ENCODE results near the gene IL1RL2. TPM values are rescaled to one million over a fixed set of nuclear protein-coding genes. Genes with fewer than 3 reads are reported as not detected.

IL1RL2 gene
- total and polyA plus RNA-seq, 4 donors, result 0.98 to 2.0 (median 1.3) TPM

DNA sequence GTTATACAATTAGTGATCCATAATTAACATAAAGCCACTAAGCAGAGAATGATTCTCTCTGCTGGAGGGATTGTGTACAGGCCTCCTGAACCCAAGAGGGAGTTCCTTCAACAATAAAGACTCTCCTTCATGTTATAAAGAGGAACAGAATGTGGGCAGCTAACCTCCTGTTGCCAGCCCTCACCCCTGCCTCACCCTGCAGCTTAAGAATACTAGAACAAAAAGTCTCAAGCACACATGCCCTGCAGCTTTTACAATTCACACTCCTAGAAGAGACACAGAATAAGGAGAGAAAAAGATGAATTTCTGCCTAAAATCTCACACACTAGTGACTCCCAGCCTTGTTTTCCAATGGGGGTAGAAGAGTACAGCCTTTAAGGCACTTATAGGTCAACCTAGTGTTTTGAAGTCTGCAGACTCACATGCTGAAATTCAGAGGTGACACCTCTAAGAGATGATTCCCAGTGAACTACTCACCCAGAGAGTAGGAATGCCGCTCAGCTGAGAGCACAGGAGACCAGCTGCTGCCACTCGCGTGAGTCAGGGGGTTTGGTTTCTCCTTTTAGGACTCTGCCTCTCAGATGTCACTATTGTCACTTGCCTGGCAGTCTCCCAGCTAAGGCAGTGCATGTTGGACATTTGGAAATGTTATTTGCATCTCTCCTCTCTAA is 92.0 kb downstream of the IL1RL2 start:
- Histone ChIP-seq H3K36me3 (ENCODE audit: control insufficient read depth in 4 of 4, insufficient read depth in 3 of 4, low read depth in 1 of 4, low read length in 3 of 4) (no peaks in the 10 kb centered on the region), H3K27ac (ENCODE audit: low read depth in 1 of 2, low read length in 2 of 2) (no peak overlapping the region), H3K9ac (ENCODE audit: low read depth in 1 of 2, low read length in 2 of 2) (no peak overlapping the region), H3K4me3 (ENCODE audit: low read depth in 1 of 3, low read length in 3 of 3) (no peak overlapping the region), H3K27me3 (ENCODE audit: control insufficient read depth in 4 of 4, insufficient read depth in 4 of 4, low read length in 3 of 4) (no peaks in the 10 kb centered on the region), H3K4me1 (ENCODE audit: control insufficient read depth in 4 of 4, insufficient read depth in 4 of 4, low read length in 3 of 4) (no peaks in the 10 kb centered on the region), H3K9me3 (ENCODE audit: control insufficient read depth in 4 of 4, low read length in 3 of 4) (peaks cover 1 to 8% (median 5%) of the 10 kb centered on the region in 4 donors)
- DNase-seq (ENCODE audit: low spot score), result no peak
- TF ChIP-seq MAX (IDR thresholded peaks at IDR 0.05) (no peak), JUND (IDR thresholded peaks at IDR 0.05) (no peak), HNF4G (IDR thresholded peaks at IDR 0.05) (no peak), RAD21 (IDR thresholded peaks at IDR 0.05) (no peak), GABPA (IDR thresholded peaks at IDR 0.05 in 1 of 2, conservative IDR thresholded peaks at IDR 0.05 in 1 of 2) (no peak), EGR1 (IDR thresholded peaks at IDR 0.05; ENCODE audit: low read depth in 2 of 2) (no peak), FOXA1 (IDR thresholded peaks at IDR 0.05) (no peak), NR2F2 (IDR thresholded peaks at IDR 0.05) (no peak)
- TF ChIP-seq, protein P1, sequence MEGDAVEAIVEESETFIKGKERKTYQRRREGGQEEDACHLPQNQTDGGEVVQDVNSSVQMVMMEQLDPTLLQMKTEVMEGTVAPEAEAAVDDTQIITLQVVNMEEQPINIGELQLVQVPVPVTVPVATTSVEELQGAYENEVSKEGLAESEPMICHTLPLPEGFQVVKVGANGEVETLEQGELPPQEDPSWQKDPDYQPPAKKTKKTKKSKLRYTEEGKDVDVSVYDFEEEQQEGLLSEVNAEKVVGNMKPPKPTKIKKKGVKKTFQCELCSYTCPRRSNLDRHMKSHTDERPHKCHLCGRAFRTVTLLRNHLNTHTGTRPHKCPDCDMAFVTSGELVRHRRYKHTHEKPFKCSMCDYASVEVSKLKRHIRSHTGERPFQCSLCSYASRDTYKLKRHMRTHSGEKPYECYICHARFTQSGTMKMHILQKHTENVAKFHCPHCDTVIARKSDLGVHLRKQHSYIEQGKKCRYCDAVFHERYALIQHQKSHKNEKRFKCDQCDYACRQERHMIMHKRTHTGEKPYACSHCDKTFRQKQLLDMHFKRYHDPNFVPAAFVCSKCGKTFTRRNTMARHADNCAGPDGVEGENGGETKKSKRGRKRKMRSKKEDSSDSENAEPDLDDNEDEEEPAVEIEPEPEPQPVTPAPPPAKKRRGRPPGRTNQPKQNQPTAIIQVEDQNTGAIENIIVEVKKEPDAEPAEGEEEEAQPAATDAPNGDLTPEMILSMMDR (IDR thresholded peaks at IDR 0.05; ENCODE audit: low read depth, low read length, missing input control), result no peak
- 77% methylated on average over 3 of the region's 3 CpGs for WGBS

- Histone ChIP-seq H3K9me3 (ENCODE audit: control insufficient read depth in 4 of 4, low read length in 3 of 4) (peaks cover 1 to 8% (median 4%) of the 10 kb centered on the region in 4 donors), H3K27me3 (ENCODE audit: control insufficient read depth in 4 of 4, insufficient read depth in 4 of 4, low read length in 3 of 4) (no peaks in the 10 kb centered on the region), H3K4me1 (ENCODE audit: control insufficient read depth in 4 of 4, insufficient read depth in 4 of 4, low read length in 3 of 4) (no peaks in the 10 kb centered on the region), H3K9ac (ENCODE audit: low read depth in 1 of 2, low read length in 2 of 2) (no peak overlapping the region), H3K4me3 (ENCODE audit: low read depth in 1 of 3, low read length in 3 of 3) (no peak overlapping the region), H3K27ac (ENCODE audit: low read depth in 1 of 2, low read length in 2 of 2) (no peak overlapping the region), H3K36me3 (ENCODE audit: control insufficient read depth in 4 of 4, insufficient read depth in 3 of 4, low read depth in 1 of 4, low read length in 3 of 4) (no peaks in the 10 kb centered on the region)
- WGBS, result 76% methylated on average over 1 of the region's 1 CpG
- no peak for TF ChIP-seq HNF4G (IDR thresholded peaks at IDR 0.05)
- no peak for TF ChIP-seq NR2F2 (IDR thresholded peaks at IDR 0.05)
- no peak for TF ChIP-seq HNF4A (conservative IDR thresholded peaks at IDR 0.05)
- TF ChIP-seq, protein P1 (IDR thresholded peaks at IDR 0.05; ENCODE audit: low read depth, low read length, missing input control), result no peak
- no peak for TF ChIP-seq FOXA2 (IDR thresholded peaks at IDR 0.05)
- TF ChIP-seq, protein P2, sequence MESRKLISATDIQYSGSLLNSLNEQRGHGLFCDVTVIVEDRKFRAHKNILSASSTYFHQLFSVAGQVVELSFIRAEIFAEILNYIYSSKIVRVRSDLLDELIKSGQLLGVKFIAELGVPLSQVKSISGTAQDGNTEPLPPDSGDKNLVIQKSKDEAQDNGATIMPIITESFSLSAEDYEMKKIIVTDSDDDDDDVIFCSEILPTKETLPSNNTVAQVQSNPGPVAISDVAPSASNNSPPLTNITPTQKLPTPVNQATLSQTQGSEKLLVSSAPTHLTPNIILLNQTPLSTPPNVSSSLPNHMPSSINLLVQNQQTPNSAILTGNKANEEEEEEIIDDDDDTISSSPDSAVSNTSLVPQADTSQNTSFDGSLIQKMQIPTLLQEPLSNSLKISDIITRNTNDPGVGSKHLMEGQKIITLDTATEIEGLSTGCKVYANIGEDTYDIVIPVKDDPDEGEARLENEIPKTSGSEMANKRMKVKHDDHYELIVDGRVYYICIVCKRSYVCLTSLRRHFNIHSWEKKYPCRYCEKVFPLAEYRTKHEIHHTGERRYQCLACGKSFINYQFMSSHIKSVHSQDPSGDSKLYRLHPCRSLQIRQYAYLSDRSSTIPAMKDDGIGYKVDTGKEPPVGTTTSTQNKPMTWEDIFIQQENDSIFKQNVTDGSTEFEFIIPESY (IDR thresholded peaks at IDR 0.05), result no peak
- TF ChIP-seq SP1 (IDR thresholded peaks at IDR 0.05), result no peak
- no peak for TF ChIP-seq JUND (IDR thresholded peaks at IDR 0.05)
- no peak for TF ChIP-seq RXRA (IDR thresholded peaks at IDR 0.05)
- TF ChIP-seq FOXA1 (IDR thresholded peaks at IDR 0.05), result no peak
- TF ChIP-seq GABPA (IDR thresholded peaks at IDR 0.05 in 1 of 2, conservative IDR thresholded peaks at IDR 0.05 in 1 of 2), result no peak
- TF ChIP-seq, protein P3, sequence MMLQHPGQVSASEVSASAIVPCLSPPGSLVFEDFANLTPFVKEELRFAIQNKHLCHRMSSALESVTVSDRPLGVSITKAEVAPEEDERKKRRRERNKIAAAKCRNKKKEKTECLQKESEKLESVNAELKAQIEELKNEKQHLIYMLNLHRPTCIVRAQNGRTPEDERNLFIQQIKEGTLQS (IDR thresholded peaks at IDR 0.05), result no peak
- TF ChIP-seq MAX (IDR thresholded peaks at IDR 0.05), result no peak
- no peak for TF ChIP-seq EGR1 (IDR thresholded peaks at IDR 0.05; ENCODE audit: low read depth in 2 of 2)
- TF ChIP-seq TAF1 (conservative IDR thresholded peaks at IDR 0.05), result no peak
- TF ChIP-seq RAD21 (IDR thresholded peaks at IDR 0.05), result no peak
- no peak for TF ChIP-seq YY1 (IDR thresholded peaks at IDR 0.05)
- TF ChIP-seq, protein P4, sequence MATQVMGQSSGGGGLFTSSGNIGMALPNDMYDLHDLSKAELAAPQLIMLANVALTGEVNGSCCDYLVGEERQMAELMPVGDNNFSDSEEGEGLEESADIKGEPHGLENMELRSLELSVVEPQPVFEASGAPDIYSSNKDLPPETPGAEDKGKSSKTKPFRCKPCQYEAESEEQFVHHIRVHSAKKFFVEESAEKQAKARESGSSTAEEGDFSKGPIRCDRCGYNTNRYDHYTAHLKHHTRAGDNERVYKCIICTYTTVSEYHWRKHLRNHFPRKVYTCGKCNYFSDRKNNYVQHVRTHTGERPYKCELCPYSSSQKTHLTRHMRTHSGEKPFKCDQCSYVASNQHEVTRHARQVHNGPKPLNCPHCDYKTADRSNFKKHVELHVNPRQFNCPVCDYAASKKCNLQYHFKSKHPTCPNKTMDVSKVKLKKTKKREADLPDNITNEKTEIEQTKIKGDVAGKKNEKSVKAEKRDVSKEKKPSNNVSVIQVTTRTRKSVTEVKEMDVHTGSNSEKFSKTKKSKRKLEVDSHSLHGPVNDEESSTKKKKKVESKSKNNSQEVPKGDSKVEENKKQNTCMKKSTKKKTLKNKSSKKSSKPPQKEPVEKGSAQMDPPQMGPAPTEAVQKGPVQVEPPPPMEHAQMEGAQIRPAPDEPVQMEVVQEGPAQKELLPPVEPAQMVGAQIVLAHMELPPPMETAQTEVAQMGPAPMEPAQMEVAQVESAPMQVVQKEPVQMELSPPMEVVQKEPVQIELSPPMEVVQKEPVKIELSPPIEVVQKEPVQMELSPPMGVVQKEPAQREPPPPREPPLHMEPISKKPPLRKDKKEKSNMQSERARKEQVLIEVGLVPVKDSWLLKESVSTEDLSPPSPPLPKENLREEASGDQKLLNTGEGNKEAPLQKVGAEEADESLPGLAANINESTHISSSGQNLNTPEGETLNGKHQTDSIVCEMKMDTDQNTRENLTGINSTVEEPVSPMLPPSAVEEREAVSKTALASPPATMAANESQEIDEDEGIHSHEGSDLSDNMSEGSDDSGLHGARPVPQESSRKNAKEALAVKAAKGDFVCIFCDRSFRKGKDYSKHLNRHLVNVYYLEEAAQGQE (IDR thresholded peaks at IDR 0.05), result no peak
- DNase-seq (ENCODE audit: low spot score), result no peak
These were observed 92.5 kb downstream of the IL1RL2 start for GRCh38 chr2:102279391-102279735.
